ENCODE results near the gene GLYATL3.

GLYATL3 gene

GRCh38 chr6:49490633-49491032 lies 9.1 kb upstream of the GLYATL3 start:
- in situ Hi-C loops (cut with MboI; ENCODE audit: low pct_unique_long_range_greater_than_20kb, low sequenced_read_pairs, unreplicated experiment) = no loop called here
- no peak for DNase-seq (ENCODE audit: low spot score)
- TF ChIP-seq CTCF (IDR thresholded peaks at IDR 0.05; ENCODE audit: extremely low read depth, insufficient read depth, missing control alignments) = no peak

GRCh38 chr6:49497304-49497703 lies 2.4 kb upstream of the GLYATL3 start:
- in situ Hi-C loops (cut with MboI; ENCODE audit: low pct_unique_long_range_greater_than_20kb, low sequenced_read_pairs, unreplicated experiment) = no loop called here
- TF ChIP-seq CTCF (IDR thresholded peaks at IDR 0.05; ENCODE audit: extremely low read depth, insufficient read depth, missing control alignments) = no peak
- DNase-seq (ENCODE audit: low spot score) = no peak

GRCh38 chr6:49499126-49499525 lies 597 bp upstream of the GLYATL3 start:
- no peak for DNase-seq (ENCODE audit: low spot score)
- no peak for TF ChIP-seq CTCF (IDR thresholded peaks at IDR 0.05; ENCODE audit: extremely low read depth, insufficient read depth, missing control alignments)
- in situ Hi-C loops (cut with MboI; ENCODE audit: low pct_unique_long_range_greater_than_20kb, low sequenced_read_pairs, unreplicated experiment) = no loop called here

GRCh38 chr6:49504666-49505065 lies 4.9 kb downstream of the GLYATL3 start:
- in situ Hi-C loops (cut with MboI; ENCODE audit: low pct_unique_long_range_greater_than_20kb, low sequenced_read_pairs, unreplicated experiment) = no loop called here
- no peak for DNase-seq (ENCODE audit: low spot score)
- TF ChIP-seq CTCF (IDR thresholded peaks at IDR 0.05; ENCODE audit: extremely low read depth, insufficient read depth, missing control alignments) = no peak

GRCh38 chr6:49506569-49507111 lies 6.9 kb downstream of the GLYATL3 start:
- in situ Hi-C loops (cut with MboI; ENCODE audit: low pct_unique_long_range_greater_than_20kb, low sequenced_read_pairs, unreplicated experiment) = no loop called here
- DNase-seq (ENCODE audit: low spot score) = no peak
- no peak for TF ChIP-seq CTCF (IDR thresholded peaks at IDR 0.05; ENCODE audit: extremely low read depth, insufficient read depth, missing control alignments)

GRCh38 chr6:49509342-49509741 lies 9.6 kb downstream of the GLYATL3 start:
- DNase-seq (ENCODE audit: low spot score) = no peak
- no peak for TF ChIP-seq CTCF (IDR thresholded peaks at IDR 0.05; ENCODE audit: extremely low read depth, insufficient read depth, missing control alignments)
- in situ Hi-C loops (cut with MboI; ENCODE audit: low pct_unique_long_range_greater_than_20kb, low sequenced_read_pairs, unreplicated experiment) = no loop called here
